Superior temporal gyrus (tissue), 1 donor: ENCODE results near the gene ISCA2.
"Not testable (repeated sequence)": the region's sequence is repeated elsewhere in the genome, so short reads cannot be mapped to it uniquely, and the experiment has no call there.

Experiments used
- DNase-seq: peaks from one replicate; pipeline ENCODE4 v3.0.0-alpha.2; 2016; ENCODE audit errors: extremely low spot score

ISCA2 gene

DNA sequence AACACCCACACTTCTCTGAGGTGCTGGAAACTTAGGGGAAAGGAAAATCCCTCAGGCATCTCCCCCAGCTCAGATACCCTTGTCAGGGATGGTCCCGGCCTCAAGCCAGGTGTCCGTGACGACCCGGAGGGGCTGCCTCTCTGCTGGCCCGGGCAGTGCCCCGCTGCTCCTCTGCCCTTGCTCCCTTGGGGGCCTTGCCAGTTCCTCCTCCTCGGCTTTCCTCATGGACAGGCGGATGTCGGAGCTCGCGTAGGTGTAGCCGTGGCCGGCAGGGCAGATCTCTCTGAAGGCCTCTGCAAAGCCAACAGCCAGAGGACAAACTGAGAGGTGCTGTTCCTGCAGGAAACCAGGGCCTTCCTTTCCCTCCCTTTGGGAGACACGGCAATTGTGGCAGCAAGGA, 34.8 kb downstream of the ISCA2 start:
- DNase-seq, result no peak

DNA sequence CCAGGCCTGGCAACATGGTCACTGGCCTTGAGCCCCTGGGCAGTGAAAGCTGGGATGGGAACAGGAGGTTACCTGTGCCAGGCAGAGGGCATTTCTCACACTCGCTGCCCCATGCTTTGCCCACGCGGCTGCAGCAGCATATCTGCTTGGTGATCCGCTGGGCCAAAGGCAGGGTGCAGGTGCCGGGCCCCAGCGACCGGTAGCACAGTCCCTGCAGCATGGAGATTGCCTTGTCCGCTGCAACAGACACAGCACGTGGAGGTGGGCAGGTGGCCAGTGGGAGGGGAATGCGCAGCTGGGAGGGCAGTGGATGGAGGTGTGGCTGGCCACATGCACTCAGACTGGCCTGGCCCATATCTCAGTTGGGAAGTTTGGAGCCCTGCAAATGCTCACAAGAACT, 35.3 kb downstream of the ISCA2 start:
- DNase-seq, result no peak

DNA sequence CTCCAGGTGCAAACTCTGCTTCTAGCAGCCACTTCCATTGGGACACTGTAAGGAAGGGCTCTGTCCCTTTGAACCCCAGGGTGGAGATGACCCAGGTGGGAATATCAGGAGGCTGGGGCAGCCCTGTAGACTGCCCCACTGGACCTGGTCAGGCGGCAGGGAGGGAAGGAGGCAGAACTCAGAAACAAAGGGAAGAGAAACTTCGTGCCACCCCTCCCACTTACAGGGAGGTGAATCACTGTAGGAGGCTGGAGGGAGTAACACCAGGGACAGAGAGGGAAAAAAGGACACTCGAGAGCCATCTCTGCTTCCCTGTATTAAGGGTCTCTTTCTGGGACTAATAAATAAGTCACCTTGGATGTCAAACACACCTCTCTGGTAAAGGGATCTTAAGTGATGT, 37.4 kb downstream of the ISCA2 start:
- DNase-seq, result no peak

DNA sequence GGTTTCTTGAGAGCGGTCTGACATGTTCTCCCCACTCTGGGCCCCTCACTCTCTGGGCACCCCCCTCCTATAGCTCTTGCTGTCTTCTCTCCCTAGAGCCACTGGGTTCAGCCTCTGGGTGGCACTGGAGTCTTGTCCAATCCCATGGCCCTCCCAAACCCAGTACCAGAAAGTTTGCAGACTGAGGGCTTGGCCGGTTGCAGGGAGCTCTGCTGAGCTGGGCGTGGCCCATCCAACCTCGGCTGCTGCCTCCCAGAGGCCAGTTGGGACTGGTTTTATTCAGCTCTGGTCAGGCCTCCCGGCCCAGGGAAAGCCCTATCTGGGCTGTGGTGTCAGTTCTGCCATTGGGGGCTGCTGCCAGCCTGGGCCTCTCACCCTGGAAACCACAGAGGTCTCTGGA, 37.9 kb downstream of the ISCA2 start:
- no peak for DNase-seq

DNA sequence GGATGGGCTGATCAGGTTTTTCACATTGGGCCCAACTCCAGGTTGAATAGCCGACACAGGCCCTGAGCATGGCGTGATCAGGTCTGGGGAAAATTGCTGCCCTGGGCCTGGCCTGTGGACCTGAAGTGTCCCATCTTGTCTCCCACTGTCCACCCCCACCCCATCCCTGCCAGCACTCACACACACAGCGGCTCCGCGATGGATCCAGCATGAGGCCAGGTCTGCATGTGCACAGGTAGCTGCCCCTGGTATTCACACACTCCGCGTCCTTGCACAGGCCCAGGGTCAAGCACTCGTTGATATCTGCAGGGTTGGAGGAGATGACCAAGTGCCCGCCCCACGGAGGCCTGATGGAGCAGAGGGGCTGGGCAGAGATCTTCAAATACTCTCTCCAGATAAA, 38.7 kb downstream of the ISCA2 start:
- no peak for DNase-seq

DNA sequence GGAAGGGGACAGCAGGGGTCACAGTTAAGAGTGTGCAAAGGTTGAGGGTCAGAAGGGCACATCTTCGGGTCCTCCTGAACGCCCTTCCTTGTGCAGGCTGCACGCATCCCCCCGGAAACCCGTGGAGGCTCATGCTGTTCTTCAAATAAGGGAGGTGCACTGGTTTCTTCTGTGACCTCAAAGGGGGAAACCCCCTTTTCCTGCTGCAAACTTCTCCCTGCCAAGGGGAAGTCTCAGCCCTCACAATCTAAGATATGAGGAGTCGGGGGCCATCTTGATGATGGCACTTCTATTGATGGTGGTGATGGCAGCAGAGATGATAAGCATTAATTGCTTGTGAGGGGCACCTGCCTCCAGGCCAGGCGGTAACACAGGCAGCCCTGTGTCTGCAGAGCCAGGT, 40.0 kb downstream of the ISCA2 start:
- no peak for DNase-seq

DNA sequence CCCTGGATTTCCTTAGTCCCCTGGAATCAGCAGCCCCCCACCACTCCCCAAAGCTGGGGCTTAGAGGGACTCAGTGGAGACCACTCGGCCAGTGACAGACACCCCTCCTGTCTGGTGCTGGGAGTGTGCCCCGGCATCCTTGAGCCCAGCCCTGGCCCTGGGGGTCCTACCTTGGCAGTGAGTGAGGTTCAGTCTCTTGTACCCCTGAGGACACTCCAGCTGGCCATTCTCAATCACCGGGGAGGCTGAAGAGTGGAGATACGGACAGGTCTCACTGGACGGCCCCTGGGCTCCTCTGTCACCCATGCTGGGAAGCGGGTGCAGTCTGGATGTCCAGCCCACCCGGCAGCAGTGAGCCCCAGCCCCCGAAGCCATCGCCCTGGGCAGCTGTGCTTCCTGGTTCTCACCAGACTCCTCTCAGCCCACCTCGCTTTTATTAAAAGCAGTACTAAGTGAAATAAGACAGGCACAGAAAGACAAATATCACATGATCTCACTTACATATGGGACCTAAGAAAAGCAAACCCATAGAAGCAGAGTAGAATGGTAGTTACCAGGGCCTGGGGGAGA, 42.3 kb downstream of the ISCA2 start:
- DNase-seq, result no peak

DNA sequence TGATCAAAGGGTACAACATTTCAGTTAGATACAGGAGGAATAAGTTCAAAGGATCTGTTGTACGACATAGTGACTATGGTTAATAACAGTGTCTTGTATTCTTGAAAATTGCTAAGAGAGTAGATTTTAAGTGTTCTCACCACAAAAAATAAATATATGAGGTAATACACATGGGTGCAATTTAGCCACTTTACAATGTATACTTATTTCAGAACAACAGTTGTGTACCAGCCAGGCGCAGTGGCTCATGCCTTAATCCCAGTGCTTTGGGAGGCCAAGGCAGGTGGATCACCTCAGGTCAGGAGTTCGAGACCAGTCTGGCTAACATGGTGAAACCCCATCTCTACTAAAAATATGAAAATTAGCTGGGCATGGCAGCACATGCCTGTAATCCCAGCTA, 42.8 kb downstream of the ISCA2 start:
- DNase-seq, result not testable (repeated sequence)

DNA sequence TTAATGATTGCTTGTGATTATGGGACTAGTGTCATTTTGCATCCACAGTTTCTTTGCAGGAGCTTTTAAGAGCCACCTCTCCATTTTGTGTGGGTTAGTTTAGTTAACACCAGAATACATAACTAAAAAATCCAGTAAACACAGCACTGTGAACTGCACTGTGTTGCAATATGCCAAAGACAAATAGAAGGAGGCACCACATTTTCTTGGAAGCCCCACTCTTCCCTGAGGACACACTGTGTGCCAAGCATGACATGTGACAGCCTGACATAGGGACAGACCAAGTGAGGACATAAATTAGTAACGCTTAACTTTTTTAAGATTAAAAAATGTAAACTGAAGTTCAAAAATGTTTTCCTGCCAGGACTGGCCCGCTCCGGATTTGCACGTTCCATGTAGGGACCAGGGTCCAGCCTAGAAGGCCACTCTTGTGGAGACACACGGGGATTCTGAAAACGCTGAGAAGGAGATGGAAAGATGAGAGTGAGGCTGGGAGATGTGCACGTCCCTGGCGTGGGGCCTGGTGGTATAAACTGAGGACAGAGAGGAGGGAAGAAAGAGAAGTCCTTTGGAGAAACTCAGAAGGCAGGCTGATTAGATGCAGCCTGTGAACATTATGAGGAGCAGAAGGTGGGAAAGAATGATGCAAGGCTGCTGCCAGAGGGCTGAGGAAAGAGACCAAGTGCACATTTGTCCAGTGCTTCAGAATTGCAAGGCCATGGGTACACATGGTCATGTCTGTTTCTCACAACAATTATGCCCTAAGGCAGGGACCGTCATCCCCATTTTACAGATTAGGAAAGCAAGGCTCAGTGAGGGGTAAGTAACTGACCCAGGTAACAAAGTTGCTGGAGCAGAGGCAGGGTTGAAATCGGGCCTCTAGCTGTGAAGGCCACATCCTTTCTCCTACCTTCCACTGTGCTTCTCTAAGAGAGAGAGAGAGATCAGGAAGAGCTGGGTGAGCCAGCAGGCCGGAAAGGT, 45.1 kb downstream of the ISCA2 start:
- DNase-seq, result no peak

DNA sequence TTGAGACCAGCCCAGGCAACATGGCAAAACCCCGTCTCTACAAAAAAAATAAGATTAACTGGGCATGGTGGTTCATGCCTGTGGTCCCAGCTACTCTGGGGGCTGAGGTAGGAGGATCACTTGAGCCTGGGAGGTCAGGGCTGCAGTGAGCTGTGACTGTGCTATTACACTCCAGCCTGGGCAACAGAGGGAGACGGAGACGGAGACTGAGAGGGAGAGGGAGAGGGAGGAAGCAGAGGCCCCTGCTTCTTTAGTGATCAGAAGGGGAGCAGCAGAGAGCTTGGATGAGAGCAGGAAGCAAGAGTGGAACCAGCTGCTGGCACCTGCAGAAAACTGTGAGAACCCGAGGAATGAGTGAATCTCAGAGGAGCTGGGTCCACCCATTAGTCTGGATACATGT, 45.9 kb downstream of the ISCA2 start:
- DNase-seq, result no peak

DNA sequence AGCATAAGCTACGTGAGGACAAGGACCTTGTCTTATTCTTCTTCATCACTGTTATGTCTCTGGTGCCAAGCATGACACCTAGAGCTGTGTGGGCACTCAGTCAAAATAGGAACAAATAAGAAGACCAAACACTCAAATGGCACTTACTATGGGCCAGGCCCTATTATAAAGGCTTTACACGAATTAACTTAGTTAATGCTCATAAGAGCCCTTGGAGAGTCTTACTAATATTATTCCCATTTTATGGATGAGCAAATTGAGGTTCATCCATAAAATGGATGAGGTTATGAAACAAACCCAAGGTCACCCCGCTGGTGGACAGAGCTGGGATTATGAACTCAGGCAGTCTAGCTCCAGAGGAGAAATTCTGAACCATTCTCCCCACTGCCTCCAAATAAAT, 47.7 kb downstream of the ISCA2 start:
- DNase-seq, result no peak

DNA sequence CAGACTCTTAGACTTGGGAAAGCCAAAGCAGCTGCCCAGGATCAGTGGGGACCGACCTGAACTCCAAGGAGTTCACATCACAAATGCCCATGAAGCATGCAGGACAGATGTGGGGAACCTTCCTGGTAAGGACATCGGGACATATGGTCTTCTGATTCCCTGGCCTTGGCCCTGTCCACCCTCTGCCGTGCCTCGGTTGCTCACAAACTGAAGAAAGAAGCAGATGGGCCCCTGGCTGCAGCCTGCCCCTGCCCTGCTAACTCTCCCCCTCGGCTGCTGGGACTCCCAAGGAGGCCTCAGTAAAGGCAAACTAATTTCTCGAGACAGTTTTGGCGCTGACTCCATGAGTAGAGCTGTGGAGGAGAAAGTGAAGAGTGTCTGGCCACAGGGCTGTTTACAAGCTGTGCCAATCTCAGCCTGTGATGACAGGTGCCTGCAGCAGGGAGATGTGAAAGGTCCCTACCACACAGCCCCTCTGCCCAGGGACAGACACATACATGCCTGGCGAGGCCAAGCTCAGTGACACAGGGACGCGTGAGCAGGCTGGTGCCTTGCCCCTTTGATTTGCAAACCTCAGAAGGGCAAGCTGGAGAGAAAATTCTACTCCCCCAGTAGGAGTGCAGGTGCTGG, 48.6 kb downstream of the ISCA2 start:
- DNase-seq, result no peak

DNA sequence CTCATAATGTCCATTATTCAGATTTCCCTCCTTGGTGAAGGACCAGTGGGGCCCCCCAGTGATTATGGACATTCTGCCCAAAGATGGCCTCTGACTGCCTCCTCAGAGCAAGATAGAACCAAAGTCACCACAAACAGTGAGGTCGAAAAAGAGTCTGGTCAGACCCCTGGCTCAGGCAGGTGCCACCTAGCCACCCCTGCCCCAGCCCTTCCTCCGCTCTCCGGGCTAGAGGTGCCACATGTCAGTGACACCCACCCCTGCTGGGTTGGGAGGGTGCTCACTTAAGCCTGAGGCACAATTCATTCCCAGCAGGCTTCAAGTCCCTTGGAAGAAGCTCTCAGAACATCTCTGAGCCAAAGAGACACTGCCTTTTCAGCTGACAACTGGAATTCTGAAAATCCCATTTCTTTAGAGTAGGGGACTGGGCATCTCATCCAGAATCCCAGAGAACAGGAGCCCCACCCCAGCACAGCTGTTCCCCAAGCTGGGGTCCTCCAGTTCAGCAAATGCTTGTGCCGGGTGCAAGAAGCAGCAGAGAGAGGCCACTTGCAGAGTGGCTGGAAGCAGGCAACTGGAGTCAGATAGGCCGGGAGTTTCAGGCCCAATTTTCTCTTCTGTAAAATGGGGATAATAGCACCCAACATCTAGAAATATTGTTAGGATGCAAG, 50.3 kb downstream of the ISCA2 start:
- no peak for DNase-seq

DNA sequence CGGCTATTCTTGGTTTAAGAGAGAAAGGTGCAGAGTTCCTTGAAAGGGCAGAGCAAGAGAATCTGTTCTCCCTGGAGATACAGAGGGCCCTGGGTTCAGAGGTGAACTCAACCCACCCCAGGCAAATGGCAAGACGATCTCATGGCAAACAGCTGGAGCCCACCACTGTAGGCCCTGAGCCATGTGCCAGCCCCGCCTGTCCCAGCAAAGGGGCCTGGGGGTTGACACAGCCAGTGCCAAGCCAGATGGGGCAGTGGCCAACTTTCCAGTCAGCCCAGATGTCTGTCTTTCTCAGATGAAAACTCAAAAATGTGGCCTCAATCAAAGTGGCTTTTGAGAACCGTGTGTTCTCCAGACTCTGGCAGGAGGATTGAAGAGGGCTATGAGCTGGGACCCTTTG, 51.8 kb downstream of the ISCA2 start:
- DNase-seq, result no peak

DNA sequence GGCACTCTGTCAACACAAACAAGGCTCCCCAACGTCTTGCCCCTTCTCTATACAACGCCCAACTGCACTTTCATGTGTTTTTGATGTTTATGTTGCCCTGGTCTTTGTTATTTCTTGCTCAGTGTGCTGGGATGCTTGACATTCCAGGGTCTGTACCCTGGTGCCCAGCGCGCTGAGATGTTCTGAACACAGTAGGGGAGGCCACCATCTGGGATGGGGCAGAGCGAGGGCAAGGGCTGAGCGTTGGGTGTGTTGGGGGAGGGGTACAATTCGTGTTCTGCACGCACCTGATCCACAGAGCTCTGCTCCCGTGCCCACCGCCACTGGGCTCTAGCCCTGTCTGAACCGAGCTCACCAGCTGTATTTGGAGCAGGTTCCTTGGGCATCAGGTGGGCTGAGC, 52.9 kb downstream of the ISCA2 start:
- DNase-seq, result no peak
